Ovary (tissue), 9 donors: Measurements from ENCODE around the gene ADAM30. TPM values are rescaled to one million over a fixed set of nuclear protein-coding genes. Genes with fewer than 3 reads are reported as not detected.

Experiments used
- DNase-seq, 5 donors: peaks; one replicate each; pipeline ENCODE4 v3.0.0-alpha.2; 2019 to 2020
- H3K27ac ChIP-seq, 2 donors: fragments of 200-600 bp; one replicate each; pipeline versions ENCODE4 v1.5.1 to v1.8.0; 2019 to 2022
- H3K27me3 ChIP-seq: fragments of 200-600 bp; one replicate; pipeline ENCODE4 v1.8.0; 2022
- H3K36me3 ChIP-seq: fragments of 200-600 bp; sonication (generic); one replicate; pipeline ENCODE4 v1.5.1; 2019
- H3K4me1 ChIP-seq: one replicate; pipeline ENCODE4 v1.8.1; 2013; ENCODE audit warnings: mild to moderate bottlenecking, moderate library complexity; ENCODE audit not compliant: insufficient read depth
- H3K4me3 ChIP-seq: fragments of 200-600 bp; sonication (generic); one replicate; pipeline ENCODE4 v1.5.1; 2017
- H3K9me3 ChIP-seq, 2 donors: fragments of 200-600 bp in 1 of 2; sonication (generic) in 1 of 2; one replicate each; pipeline versions ENCODE4 v1.5.1 to v1.8.1; 2013 to 2019; ENCODE audit warnings: mild to moderate bottlenecking in 1 of 2, moderate library complexity in 1 of 2
- CTCF ChIP-seq, 3 donors: fragments of 450-650 bp in 2 of 3; fragments of 200-600 bp in 1 of 3; IDR thresholded peaks; one replicate each; pipeline versions ENCODE4 v1.5.1 to v1.8.0; 2016 to 2022; ENCODE audit warnings: antibody characterized with exemption in 3 of 3, mild to moderate bottlenecking in 1 of 3
- EP300 ChIP-seq: sonication (generic); formaldehyde crosslinking; IDR thresholded peaks from one replicate; pipeline ENCODE4 v1.6.1; 2017; ENCODE audit warnings: antibody characterized with exemption
- POLR2A ChIP-seq: fragments of 450-650 bp; IDR thresholded peaks from one replicate; pipeline ENCODE4 v1.6.1; 2017; ENCODE audit warnings: antibody characterized with exemption, mild to moderate bottlenecking, moderate library complexity
- WGBS, 3 donors: extraction: QIAGEN DNeasy Blood & Tissue Kit in 1 of 3; methylation state at CpG; one replicate each; pipeline versions ENCODE4 v1.1.5 to v1.1.7; 2013 to 2017; 5-methylcytosine and 5-hydroxymethylcytosine counted together
- intact Hi-C, 4 donors: fragments of 100-400 bp; cut with DNase I; formaldehyde crosslinking; loops; one replicate each; pipeline versions ENCODE4 v1.11.0 to v1.15.1; 2022 to 2023
- polyA plus RNA-seq, 2 donors: library from polyadenylated mRNA; stranded (reverse); fragments of 200-250 nt in 1 of 2; fragments of 350-450 nt in 1 of 2; fragmentation: Illumina TruSeq in 1 of 2; extraction: RNeasy Lipid Tissue Mini Kit (QIAGEN cat#74804) in 1 of 2; gene quantifications; one replicate each; pipeline ENCODE4 v1.2.3, GENCODE V29; 2013 to 2014
- total RNA-seq, 7 donors: library from RNA; depleted of rRNA in 2 of 7; stranded (reverse); fragments of >200 nt in 2 of 7; fragmentation: NEBNext Ultra II Directional in 3 of 7; extraction: Animal tissue kit (Norgen Biotek cat#: 25700) in 3 of 7; gene quantifications; one replicate each; pipeline versions ENCODE4 v1.1.0 to v1.2.4, GENCODE V29; 2016 to 2023
- donor health status: DM: no; HTN: no; CAD: no; lungs with moderate emphysema.
- donor health status: DM: no; HTN: no; CAD: no.
- donor health status: Bipolar disorder and iron deficiency.
- donor health status: DM: yes; HTN: yes; CAD: no.
- donor health status: DM: no; HTN: no; CAD: no.
- donor health status: DM: yes; HTN: yes; CAD: no.

The ADAM30 gene
- total and polyA plus RNA-seq, 9 donors: not detected

GRCh38 chr1:119873135-119874015, 22.9 kb downstream of the ADAM30 start:
- no peak for TF ChIP-seq CTCF (IDR thresholded peaks at IDR 0.05)
- no peak for TF ChIP-seq POLR2A
- TF ChIP-seq EP300: no peak
- 27 to 37% (median 36%) methylated on average over 4 of the region's 4 CpGs for WGBS, 3 donors
- H3K27me3 ChIP-seq: no peaks in the 10 kb centered on the region
- H3K4me1 ChIP-seq: peaks cover 2% of the 10 kb centered on the region
- no peaks in the 10 kb centered on the region for H3K9me3 ChIP-seq
- no peak overlapping the region for H3K27ac ChIP-seq
- peak in 2 of 5 donors; percentile 23 to 26 for DNase-seq
- no peaks in the 10 kb centered on the region for H3K36me3 ChIP-seq
- no peak overlapping the region for H3K4me3 ChIP-seq
- intact Hi-C loops: no loop called here

- TF ChIP-seq POLR2A (no peak), EP300 (no peak), CTCF (IDR thresholded peaks at IDR 0.05) (no peak)
- 89 to 93% (median 92%) methylated on average over 4 of the region's 4 CpGs for WGBS, 3 donors
- no peak for DNase-seq
- intact Hi-C loops: no loop called here
- no peaks in the 10 kb centered on the region for H3K36me3 ChIP-seq
- peaks cover 2% of the 10 kb centered on the region for H3K4me1 ChIP-seq
- H3K27ac ChIP-seq: no peak overlapping the region
- no peak overlapping the region for H3K4me3 ChIP-seq
- no peaks in the 10 kb centered on the region for H3K27me3 ChIP-seq
- no peaks in the 10 kb centered on the region for H3K9me3 ChIP-seq
Measured at GRCh38 chr1:119871881-119872280, 24.4 kb downstream of the ADAM30 start.

GRCh38 chr1:119870917-119871596, 25.3 kb downstream of the ADAM30 start:
- Histone ChIP-seq H3K4me3 (no peak overlapping the region), H3K36me3 (no peaks in the 10 kb centered on the region), H3K9me3 (no peaks in the 10 kb centered on the region), H3K4me1 (peaks cover 2% of the 10 kb centered on the region), H3K27ac (no peak overlapping the region), H3K27me3 (no peaks in the 10 kb centered on the region)
- peak; percentile 73 to 91 (median 85) for DNase-seq
- peak; percentile 71 to 78 (median 75) for TF ChIP-seq CTCF (IDR thresholded peaks at IDR 0.05)
- TF ChIP-seq EP300: no peak
- TF ChIP-seq POLR2A: no peak
- intact Hi-C loops: no loop called here
- WGBS, 3 donors: 34 to 38% (median 37%) methylated on average over 20 of the region's 20 CpGs

- no peak for TF ChIP-seq POLR2A
- no peak for TF ChIP-seq EP300
- TF ChIP-seq CTCF (IDR thresholded peaks at IDR 0.05): no peak
- intact Hi-C loops: no loop called here
- Histone ChIP-seq H3K4me1 (peaks cover 2% of the 10 kb centered on the region), H3K9me3 (no peaks in the 10 kb centered on the region), H3K4me3 (no peak overlapping the region), H3K36me3 (no peaks in the 10 kb centered on the region), H3K27ac (no peak overlapping the region), H3K27me3 (no peaks in the 10 kb centered on the region)
- no peak for DNase-seq
- WGBS, 3 donors: 78 to 89% (median 85%) methylated on average over 1 of the region's 1 CpG
Measured at GRCh38 chr1:119869995-119870394, 26.3 kb downstream of the ADAM30 start.
